ENCODE data around the gene SLC12A2. TPM values are rescaled to one million over a fixed set of nuclear protein-coding genes. Genes with fewer than 3 reads are reported as not detected.

SLC12A2 gene
- total and polyA plus RNA-seq, 9 of the 15 experiments (the other 6 are each of a cell fraction or from before 2014, with no cell fraction given): 5.1 to 20.3 (median 12.6) TPM

- TF ChIP-seq ZNF395 (CRISPR knock-in tag; IDR thresholded peaks at IDR 0.05): no peak
- no peak for TF ChIP-seq SMAD4 (CRISPR knock-in tag; conservative IDR thresholded peaks at IDR 0.05)
- TF ChIP-seq ZBTB49 (CRISPR knock-in tag; IDR thresholded peaks at IDR 0.05; ENCODE audit: borderline replicate concordance): 0 out of 2 replicates have a peak, but pooled peaks have one; percentile 34
- TF ChIP-seq XRCC4 (IDR thresholded peaks at IDR 0.05; ENCODE audit: extremely low read depth, insufficient read depth, insufficient read length): no peak
- TF ChIP-seq SAFB (IDR thresholded peaks at IDR 0.05; ENCODE audit: borderline replicate concordance, low read depth, low read length): 0 out of 2 replicates have a peak, but pooled peaks have one; percentile 23
- TF ChIP-seq ZNF239 (CRISPR knock-in tag; IDR thresholded peaks at IDR 0.05): no peak
- TF ChIP-seq AFF1 (IDR thresholded peaks at IDR 0.05; ENCODE audit: low read depth in 1 of 2, partially characterized antibody in 2 of 2): no peak
- no peak for TF ChIP-seq MED1 (CRISPR knock-in tag; IDR thresholded peaks at IDR 0.05; ENCODE audit: borderline replicate concordance)
- peak; percentile 90 for TF ChIP-seq EGR1 (conservative IDR thresholded peaks at IDR 0.05)
- TF ChIP-seq ZNF431 (CRISPR knock-in tag; IDR thresholded peaks at IDR 0.05): no peak
- TF ChIP-seq HDAC6 (IDR thresholded peaks at IDR 0.05; ENCODE audit: low read depth, low read length): no peak
- 0 out of 2 replicates have a peak, but pooled peaks have one; percentile 11 for TF ChIP-seq PKNOX1 (IDR thresholded peaks at IDR 0.05)
- 0 out of 2 replicates have a peak, but pooled peaks have one; percentile 33 for TF ChIP-seq FOXP4 (CRISPR knock-in tag; IDR thresholded peaks at IDR 0.05; ENCODE audit: borderline replicate concordance)
- no peak for TF ChIP-seq KAT8 (IDR thresholded peaks at IDR 0.05; ENCODE audit: low read depth)
Measured at GRCh38 chr5:128084228-128085167, 932 bp downstream of the SLC12A2 start (continued).
